Dendritic cell treated with granulocyte-macrophage colony-stimulating factor and Interleukin-4, amounts not matched to agents 40 ng/mL and 50 ng/mL, for 4 days (primary cell): ENCODE measurements around the gene KCNK2.

Experiments
- H3K27ac Mint-ChIP-seq: one replicate; pipeline ENCODE4 v1.8.0; 2022; ENCODE audit warnings: mild to moderate bottlenecking, mixed read lengths
- H3K27me3 Mint-ChIP-seq: one replicate; pipeline ENCODE4 v1.8.0; 2022; ENCODE audit warnings: mild to moderate bottlenecking, mixed read lengths
- H3K36me3 Mint-ChIP-seq: one replicate; pipeline ENCODE4 v1.8.0; 2022; ENCODE audit warnings: low read depth, mixed read lengths
- H3K4me1 Mint-ChIP-seq: one replicate; pipeline ENCODE4 v1.8.0; 2022; ENCODE audit warnings: low read depth, mixed read lengths
- H3K4me3 Mint-ChIP-seq: one replicate; pipeline ENCODE4 v1.8.0; 2022; ENCODE audit warnings: mild to moderate bottlenecking, moderate library complexity, mixed read lengths
- H3K9me3 Mint-ChIP-seq: one replicate; pipeline ENCODE4 v1.8.0; 2022; ENCODE audit warnings: mixed read lengths
- intact Hi-C: fragments of 100-400 bp; cut with micrococcal nuclease; formaldehyde crosslinking; loops from one replicate; pipeline ENCODE4 v1.15.0; 2022

Gene KCNK2

DNA sequence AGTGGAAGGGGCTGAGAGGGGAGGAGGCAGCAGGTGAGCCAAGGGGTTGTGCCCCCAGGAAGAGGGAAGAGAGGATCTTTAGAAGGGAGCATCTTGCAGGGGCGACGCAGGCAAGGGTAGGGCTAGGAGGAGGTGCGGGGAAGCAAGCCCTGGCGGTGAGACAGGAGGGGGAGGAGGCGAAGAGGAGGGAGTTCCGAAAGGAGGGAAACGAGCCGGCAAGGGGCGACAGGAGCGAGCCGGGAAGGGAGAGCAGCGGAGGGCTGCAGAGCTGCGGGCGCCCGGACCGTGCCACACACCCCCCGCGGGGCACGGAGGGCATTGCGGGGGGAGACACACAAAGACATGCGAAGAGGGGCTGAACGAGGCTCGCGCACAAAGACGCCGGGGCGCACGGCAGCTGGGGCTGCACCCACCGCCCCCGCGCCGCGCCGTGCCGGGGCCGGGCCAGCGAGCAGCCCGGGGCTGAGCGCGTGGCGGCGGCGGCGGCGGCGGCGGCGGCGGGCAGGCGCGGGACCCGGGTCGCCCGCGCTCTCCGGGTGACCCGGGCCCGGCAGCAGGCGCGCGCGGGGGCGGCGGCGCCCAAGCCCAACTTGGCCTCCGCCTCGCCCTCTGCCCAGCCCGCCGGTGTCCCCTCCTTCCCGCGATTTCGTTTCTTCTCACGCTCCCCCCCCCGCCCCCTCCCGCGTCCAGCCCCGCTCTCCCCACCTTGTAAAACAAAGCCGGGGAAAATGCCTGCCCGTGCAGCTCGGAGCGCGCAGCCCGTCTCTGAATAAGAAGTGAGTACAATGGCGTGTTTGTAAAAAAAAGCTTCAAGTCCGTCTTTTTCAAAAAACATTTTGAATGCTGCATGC, at the start of gene KCNK2:
Gene KCNK2 (plus strand): TSS at position 206 of the 851 bp plus-strand sequence. CDS start 649 bp downstream, outside the sequence.
- H3K27ac Mint-ChIP-seq, result no peak within 1 kb of the TSS
- no peaks in the 10 kb centered on the region for H3K9me3 Mint-ChIP-seq
- H3K4me3 Mint-ChIP-seq, result no peak within 1 kb of the TSS
- intact Hi-C loops, result no loop called here
- no peaks in the 10 kb centered on the region for H3K4me1 Mint-ChIP-seq
- H3K27me3 Mint-ChIP-seq, result peaks cover 51% of the 10 kb centered on the region
- H3K36me3 Mint-ChIP-seq, result no peaks in the 10 kb centered on the region

DNA sequence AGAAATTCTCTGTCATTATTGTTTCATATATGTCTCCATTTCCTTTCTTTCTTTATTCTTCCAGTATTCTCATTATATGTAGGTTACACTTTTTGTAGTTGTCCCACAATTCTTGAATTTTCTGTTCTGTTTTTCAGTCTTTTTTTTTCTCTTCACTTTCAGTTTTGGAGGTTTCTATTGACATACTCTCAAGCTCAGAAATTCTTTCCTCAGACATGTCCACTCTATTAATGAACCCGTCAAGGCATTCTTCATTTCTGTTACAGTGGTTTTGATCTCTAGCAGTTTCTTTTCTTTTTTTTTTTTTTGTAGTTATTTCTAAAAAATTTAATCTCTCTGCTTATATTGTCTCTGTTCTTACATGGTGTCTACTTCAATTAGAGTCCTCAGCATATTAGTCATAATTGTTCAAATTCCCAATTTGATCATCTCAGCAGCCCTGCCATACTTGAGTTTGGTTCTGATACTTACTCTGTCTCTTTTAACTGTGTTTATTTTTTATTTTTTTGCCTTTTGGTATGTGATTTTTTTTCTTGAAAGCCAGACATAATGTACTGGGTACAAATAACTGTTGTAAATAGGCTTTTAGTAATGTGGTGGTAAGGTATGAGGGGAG, 49.5 kb upstream of the KCNK2 start:
- Mint-ChIP-seq H3K36me3 (no peaks in the 10 kb centered on the region), H3K27ac (no peak overlapping the region), H3K4me3 (no peak overlapping the region), H3K9me3 (no peaks in the 10 kb centered on the region), H3K27me3 (no peaks in the 10 kb centered on the region), H3K4me1 (no peaks in the 10 kb centered on the region)
- intact Hi-C loops, result no loop called here

GRCh38 chr1:215040190-215040589, 42.3 kb upstream of the KCNK2 start:
- Mint-ChIP-seq H3K4me1 (no peaks in the 10 kb centered on the region), H3K4me3 (no peak overlapping the region), H3K27ac (no peak overlapping the region), H3K27me3 (no peaks in the 10 kb centered on the region), H3K9me3 (peaks cover 14% of the 10 kb centered on the region), H3K36me3 (no peaks in the 10 kb centered on the region)
- intact Hi-C loops, result no loop called here

GRCh38 chr1:215043401-215043800, 39.1 kb upstream of the KCNK2 start:
- peaks cover 14% of the 10 kb centered on the region for H3K9me3 Mint-ChIP-seq
- no peaks in the 10 kb centered on the region for H3K27me3 Mint-ChIP-seq
- intact Hi-C loops, result no loop called here
- H3K4me3 Mint-ChIP-seq, result no peak overlapping the region
- H3K27ac Mint-ChIP-seq, result no peak overlapping the region
- H3K36me3 Mint-ChIP-seq, result no peaks in the 10 kb centered on the region
- H3K4me1 Mint-ChIP-seq, result no peaks in the 10 kb centered on the region

DNA sequence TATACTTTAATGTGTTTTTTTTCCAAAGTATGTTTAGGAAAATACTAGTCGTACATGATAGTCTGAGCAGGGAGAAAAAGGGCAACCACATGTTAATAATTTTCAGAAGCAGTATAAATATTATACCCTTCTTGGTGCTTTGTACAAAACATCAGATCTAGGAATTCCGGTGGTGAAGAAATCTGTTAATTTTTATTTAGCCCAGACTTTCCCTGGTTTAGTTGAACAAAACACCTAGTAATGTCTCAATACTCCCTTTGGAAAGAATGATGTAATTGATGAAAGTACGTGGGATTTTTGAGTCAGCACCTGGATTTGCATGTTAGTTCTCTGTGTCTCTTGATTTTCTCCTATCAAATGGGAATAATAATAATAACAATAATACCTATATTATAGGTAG, 38.4 kb upstream of the KCNK2 start:
- Mint-ChIP-seq H3K36me3 (no peaks in the 10 kb centered on the region), H3K4me3 (no peak overlapping the region), H3K27ac (no peak overlapping the region), H3K9me3 (peaks cover 14% of the 10 kb centered on the region), H3K4me1 (no peaks in the 10 kb centered on the region), H3K27me3 (no peaks in the 10 kb centered on the region)
- intact Hi-C loops, result no loop called here

GRCh38 chr1:215045698-215046308, 36.7 kb upstream of the KCNK2 start:
- Mint-ChIP-seq H3K9me3 (peaks cover 14% of the 10 kb centered on the region), H3K27me3 (no peaks in the 10 kb centered on the region), H3K36me3 (no peaks in the 10 kb centered on the region), H3K27ac (no peak overlapping the region), H3K4me3 (no peak overlapping the region), H3K4me1 (no peaks in the 10 kb centered on the region)
- intact Hi-C loops, result no loop called here

- intact Hi-C loops, result no loop called here
- H3K9me3 Mint-ChIP-seq, result no peaks in the 10 kb centered on the region
- no peaks in the 10 kb centered on the region for H3K4me1 Mint-ChIP-seq
- H3K36me3 Mint-ChIP-seq, result no peaks in the 10 kb centered on the region
- H3K27ac Mint-ChIP-seq, result no peak overlapping the region
- no peaks in the 10 kb centered on the region for H3K27me3 Mint-ChIP-seq
- H3K4me3 Mint-ChIP-seq, result no peak overlapping the region
Measured at GRCh38 chr1:215052256-215053015, 30.1 kb upstream of the KCNK2 start.

DNA sequence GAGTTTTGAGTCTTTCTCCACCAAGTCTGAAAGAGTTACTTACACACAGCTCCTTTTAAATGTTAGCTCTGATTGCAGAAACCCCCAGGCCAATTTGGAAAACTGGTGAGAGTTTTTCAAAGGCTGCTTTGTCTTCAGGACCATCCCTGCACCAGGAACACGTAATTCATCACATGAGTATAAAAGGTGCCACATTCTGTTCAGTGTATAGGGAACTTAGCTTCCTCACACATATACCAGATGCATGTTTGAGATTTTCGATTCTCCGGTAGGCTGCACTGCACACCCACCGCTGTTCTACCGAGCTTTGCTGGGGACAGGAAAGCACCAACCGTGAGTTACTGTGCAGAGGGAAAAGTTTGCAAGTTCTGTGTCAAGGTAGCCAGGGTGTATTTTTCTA, 28.3 kb upstream of the KCNK2 start:
- H3K4me3 Mint-ChIP-seq, result no peak overlapping the region
- H3K27ac Mint-ChIP-seq, result no peak overlapping the region
- no peaks in the 10 kb centered on the region for H3K27me3 Mint-ChIP-seq
- no peaks in the 10 kb centered on the region for H3K4me1 Mint-ChIP-seq
- H3K9me3 Mint-ChIP-seq, result no peaks in the 10 kb centered on the region
- intact Hi-C loops, result no loop called here
- H3K36me3 Mint-ChIP-seq, result no peaks in the 10 kb centered on the region

- Mint-ChIP-seq H3K36me3 (no peaks in the 10 kb centered on the region), H3K4me1 (no peaks in the 10 kb centered on the region), H3K4me3 (no peak overlapping the region), H3K9me3 (no peaks in the 10 kb centered on the region), H3K27ac (no peak overlapping the region), H3K27me3 (no peaks in the 10 kb centered on the region)
- intact Hi-C loops, result no loop called here
Measured at GRCh38 chr1:215055281-215055935, 27.1 kb upstream of the KCNK2 start.

GRCh38 chr1:215056584-215056983, 26.0 kb upstream of the KCNK2 start:
- H3K4me1 Mint-ChIP-seq, result no peaks in the 10 kb centered on the region
- no peak overlapping the region for H3K27ac Mint-ChIP-seq
- H3K4me3 Mint-ChIP-seq, result no peak overlapping the region
- H3K36me3 Mint-ChIP-seq, result no peaks in the 10 kb centered on the region
- no peaks in the 10 kb centered on the region for H3K27me3 Mint-ChIP-seq
- H3K9me3 Mint-ChIP-seq, result no peaks in the 10 kb centered on the region
- intact Hi-C loops, result no loop called here

- intact Hi-C loops, result no loop called here
- Mint-ChIP-seq H3K4me3 (no peak overlapping the region), H3K36me3 (no peaks in the 10 kb centered on the region), H3K4me1 (no peaks in the 10 kb centered on the region), H3K9me3 (no peaks in the 10 kb centered on the region), H3K27ac (no peak overlapping the region), H3K27me3 (no peaks in the 10 kb centered on the region)
Measured at GRCh38 chr1:215059947-215060346, 22.6 kb upstream of the KCNK2 start.

GRCh38 chr1:215064327-215064726, 18.2 kb upstream of the KCNK2 start:
- Mint-ChIP-seq H3K36me3 (no peaks in the 10 kb centered on the region), H3K4me3 (no peak overlapping the region), H3K27me3 (no peaks in the 10 kb centered on the region), H3K4me1 (no peaks in the 10 kb centered on the region), H3K27ac (no peak overlapping the region), H3K9me3 (no peaks in the 10 kb centered on the region)
- intact Hi-C loops, result no loop called here

DNA sequence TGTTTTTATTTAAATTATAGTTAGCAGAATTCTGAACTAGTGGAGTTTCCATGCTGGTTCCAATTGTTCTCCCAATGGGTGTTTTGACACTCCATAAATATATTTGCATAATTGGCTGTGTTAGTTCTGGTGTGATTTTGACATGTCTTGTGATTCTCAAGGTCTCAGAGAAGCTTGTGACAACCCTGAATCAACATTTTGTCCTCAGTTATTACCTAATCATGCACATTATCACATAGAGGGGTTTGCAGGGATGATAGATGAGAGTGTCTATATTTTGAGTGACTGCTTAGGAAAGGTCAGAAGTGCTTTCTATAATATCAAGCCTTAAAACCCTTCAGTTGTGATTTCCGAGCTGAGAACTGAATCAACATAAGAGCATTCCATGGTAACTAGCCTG, 11.5 kb upstream of the KCNK2 start:
- Mint-ChIP-seq H3K36me3 (no peaks in the 10 kb centered on the region), H3K9me3 (no peaks in the 10 kb centered on the region), H3K27me3 (no peaks in the 10 kb centered on the region), H3K4me3 (no peak overlapping the region), H3K27ac (no peak overlapping the region), H3K4me1 (no peaks in the 10 kb centered on the region)
- intact Hi-C loops, result no loop called here
